Left lobe of liver (tissue), 2 donors: Measurements from ENCODE around the gene CCSER2. TPM values are rescaled to one million over a fixed set of nuclear protein-coding genes. Genes with fewer than 3 reads are reported as not detected.
"Not testable (repeated sequence)": the region's sequence is repeated elsewhere in the genome, so short reads cannot be mapped to it uniquely, and the experiment has no call there.

ENCODE experiments used
- ATAC-seq: fragments of 200-7000 bp; cut with Tn5 transposase; one replicate; pipeline ENCODE4 v1.9.1; 2020; ENCODE audit warnings: mild to moderate bottlenecking, moderate library complexity
- DNase-seq: peaks from one replicate; pipeline ENCODE4 v3.0.0-alpha.2; 2020; ENCODE audit warnings: low spot score
- total RNA-seq: library from RNA; stranded (reverse); gene quantifications from one replicate; pipeline ENCODE4 v1.2.1, GENCODE V29; 2021
- donor health status: DM: no; HTN: no; CAD: no; lungs with moderate emphysema.
- donor health status: DM: no; HTN: yes; CAD: no.

Gene CCSER2
- total RNA-seq, 1 donor from 2014 or later: 13.9 TPM

DNA sequence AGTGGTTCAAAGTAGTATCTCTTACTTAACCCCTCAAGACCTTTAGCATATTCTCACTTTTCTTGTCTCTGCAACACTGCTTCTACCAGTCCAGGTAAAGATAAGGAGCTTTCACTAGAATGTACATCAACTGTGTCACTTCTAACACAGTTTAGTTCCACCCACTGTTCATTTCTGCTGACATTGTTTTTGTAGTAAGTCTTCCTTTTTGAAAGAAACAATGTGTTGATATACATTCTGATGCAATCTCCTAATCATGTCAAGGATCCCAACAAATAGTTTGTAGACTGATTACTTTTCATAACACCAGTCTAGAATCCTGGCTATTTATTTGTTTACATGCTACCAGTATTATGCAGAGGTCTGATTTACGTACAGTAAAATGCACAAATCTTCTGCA lies 47.5 kb downstream of the CCSER2 start:
- no peak for ATAC-seq
- no peak for DNase-seq

DNA sequence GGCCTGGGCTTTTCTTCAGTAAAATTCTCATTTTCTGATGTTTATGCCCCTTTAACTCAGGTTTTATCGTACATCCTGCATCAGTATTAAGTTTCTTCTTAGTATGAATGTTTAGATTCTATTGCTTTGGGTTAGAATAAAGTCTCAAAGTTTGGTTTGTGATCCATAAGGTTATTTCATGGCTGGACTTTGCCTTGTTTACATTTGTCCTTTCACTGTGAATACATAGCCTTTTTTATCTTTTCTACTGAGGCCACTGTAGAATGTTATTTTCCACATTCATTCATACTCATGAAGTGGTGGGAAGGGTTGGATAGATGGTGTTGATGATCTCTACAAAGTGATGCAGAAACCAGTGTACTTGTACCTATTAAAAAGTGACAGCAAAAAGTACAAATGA lies 59.8 kb downstream of the CCSER2 start:
- no peak for ATAC-seq
- no peak for DNase-seq

DNA sequence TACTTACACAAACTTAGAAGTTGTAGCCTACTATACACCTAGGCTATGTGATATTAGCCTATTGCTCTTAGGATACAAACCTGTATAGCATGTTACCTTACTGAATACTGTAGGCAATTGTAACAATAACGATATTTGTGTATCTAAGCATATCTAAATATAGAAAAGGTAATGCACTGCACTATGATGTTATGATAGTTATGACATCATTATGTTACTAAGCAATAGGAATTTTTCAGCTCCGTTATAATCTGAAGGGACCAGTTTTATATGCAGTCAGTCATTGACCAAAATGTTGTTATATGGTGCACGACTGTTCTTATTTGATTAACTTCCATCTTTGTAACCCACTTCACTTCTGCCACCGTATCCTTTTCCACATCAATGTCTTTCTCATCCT lies 62.0 kb downstream of the CCSER2 start:
- ATAC-seq (no peak), DNase-seq (no peak)

DNA sequence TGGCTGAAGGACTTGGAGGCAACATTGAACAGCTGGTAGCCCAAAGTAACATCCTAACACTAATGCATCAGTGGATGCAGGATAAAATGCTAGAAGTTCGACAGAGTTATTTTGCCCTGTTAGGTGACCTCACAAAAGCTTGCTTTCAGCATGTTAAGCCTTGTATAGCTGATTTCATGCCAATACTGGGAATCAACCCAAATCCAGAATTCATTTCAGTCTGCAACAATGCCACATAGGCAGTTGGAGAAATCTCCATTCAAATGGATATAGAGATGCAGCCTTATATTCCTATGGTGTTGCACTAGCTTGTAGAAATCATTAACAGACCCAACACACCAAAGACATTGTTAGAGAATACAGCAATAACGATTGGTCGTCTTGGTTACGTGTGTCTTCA lies 62.9 kb downstream of the CCSER2 start:
- no peak for DNase-seq
- ATAC-seq: no peak

DNA sequence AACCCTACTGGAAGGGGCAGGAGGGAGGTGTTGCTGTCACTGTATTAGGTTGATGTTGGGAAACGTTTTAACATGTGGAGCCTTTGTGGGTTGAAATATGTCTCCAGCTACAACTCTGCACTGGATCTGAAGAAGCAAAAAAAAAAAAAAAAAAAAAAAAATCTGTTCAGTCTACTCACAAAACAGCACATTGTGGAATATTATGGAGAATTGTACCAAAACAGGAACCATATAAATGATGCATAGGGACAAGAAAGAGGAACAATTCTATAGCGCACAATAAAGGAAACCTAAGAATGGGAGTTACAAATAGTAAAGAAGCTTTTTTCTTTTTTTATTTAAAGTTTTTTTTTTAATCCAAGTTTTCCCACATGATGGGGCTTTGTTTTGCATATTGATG lies 63.8 kb downstream of the CCSER2 start:
- DNase-seq: no peak
- no peak for ATAC-seq

DNA sequence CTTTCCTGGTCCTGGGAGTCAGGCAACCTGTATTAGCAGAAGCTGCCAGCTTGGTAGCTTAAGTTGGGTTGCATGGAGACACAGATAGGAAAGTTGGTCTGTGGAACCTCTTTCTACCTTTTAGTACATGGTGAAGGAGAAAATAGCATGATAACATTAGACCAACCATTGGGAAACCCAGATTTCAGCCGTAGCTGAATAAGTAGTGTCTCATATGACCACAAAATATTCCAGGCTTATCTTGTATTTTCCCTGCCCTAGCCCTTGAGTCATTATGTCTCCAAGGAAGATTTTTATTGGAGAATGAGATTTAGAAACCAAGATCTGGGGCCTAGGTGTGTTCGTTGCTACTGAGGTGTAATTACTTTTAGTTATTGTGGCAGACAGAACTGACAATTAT lies 67.2 kb downstream of the CCSER2 start:
- no peak for ATAC-seq
- no peak for DNase-seq

- no peak for DNase-seq
- ATAC-seq: no peak
These were observed 69.4 kb downstream of the CCSER2 start for GRCh38 chr10:84397735-84398144.

DNA sequence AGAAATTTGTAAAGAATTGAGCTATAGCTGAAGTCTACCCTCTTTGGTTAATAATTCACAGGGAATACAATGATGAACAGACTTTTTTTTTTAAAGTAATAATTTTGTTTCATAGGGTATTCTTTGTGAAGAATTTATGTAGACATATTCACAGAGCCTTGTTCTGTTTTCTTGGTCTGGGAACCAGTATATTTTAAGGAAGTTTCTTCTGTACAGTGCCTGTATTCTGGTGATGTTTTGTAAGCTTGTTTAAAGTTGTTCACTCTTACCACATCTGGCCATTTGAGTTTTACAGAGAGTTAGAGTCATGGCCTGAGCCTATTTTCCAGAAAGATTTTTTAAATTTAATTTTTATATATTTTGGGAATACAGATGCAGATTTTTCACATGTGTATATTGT lies 70.3 kb downstream of the CCSER2 start:
- no peak for ATAC-seq
- no peak for DNase-seq

DNA sequence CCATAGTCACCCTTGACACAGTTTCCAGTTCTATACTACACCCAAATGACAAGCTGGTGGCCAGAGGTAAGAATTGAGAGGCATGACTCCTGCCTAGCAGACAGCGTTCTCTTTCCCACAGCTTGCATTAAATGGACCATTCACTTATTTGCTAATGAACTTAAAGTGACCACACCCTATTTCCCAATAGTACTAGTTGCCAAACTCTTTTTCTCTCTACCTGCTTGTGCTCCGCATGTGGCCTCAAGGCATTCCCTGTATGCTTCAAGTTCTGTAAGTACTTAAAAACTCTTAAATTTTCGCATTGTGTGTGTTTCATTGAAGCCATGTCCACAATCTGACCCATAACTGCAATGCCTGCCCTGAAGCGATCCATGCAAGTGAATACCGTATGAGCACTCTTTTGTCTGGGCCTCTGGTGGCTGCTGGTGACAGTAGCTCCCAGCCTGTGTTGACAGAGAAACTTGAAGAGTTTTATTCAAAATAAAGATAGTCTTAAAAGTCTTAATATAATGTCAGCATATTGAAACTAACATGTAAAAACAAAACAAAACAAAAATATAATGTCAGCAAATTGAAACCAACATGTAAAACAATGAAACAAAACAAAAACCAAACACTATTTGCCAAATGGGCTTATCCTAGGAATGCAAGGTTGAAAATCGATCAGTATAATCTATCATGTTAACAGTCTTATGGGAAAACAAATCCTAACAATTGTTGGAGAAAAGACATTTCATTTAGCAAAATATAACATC lies 73.6 kb downstream of the CCSER2 start:
- ATAC-seq (peak; percentile 46), DNase-seq (no peak)

DNA sequence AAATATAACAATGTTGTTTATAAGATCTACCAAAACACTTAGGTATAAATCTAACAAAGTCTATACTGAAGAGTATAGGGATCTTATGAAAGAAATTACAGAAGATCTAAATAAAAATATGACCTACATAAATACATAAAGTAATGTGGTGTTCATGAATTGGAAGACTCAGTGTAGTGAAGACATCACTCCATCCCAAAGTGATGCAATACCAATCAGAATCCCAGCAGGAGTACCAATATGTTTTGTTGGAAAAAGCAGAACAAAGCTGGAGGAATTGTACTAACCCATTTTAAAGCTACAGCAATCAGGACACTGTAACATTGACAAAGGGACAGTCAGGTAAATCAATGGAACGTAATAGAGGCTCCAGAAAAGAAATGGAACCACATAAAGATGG lies 76.4 kb downstream of the CCSER2 start:
- no peak for DNase-seq
- no peak for ATAC-seq

- ATAC-seq (no peak), DNase-seq (no peak)
These were observed 77.3 kb downstream of the CCSER2 start for GRCh38 chr10:84405662-84406061.

- DNase-seq: no peak
- no peak for ATAC-seq
These were observed 78.2 kb downstream of the CCSER2 start for GRCh38 chr10:84406561-84406960.

- ATAC-seq (no peak), DNase-seq (no peak)
These were observed 79.1 kb downstream of the CCSER2 start for GRCh38 chr10:84407388-84408049.

DNA sequence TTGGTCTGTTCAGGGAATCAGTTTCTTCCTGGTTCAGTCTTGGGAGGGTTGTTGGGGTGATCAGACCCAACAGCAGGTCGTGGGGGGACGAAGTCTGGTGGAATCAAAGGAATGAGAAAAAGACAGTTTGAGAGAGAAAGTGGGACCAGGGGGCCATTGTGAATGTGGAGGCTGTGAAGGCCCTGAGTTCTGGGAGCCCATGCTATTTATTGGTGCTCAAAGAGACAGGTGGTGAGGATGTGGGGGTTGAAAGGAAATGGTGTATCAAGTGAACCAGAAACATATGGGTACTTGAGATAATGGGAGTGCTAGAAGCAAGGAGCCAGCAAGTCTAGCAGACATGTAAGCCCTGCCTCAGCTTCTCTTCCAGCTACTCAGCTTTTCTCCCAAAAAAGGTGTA lies 84.1 kb downstream of the CCSER2 start:
- no peak for DNase-seq
- no peak for ATAC-seq

- DNase-seq, ATAC-seq: not testable (repeated sequence)
These were observed 85.7 kb downstream of the CCSER2 start for GRCh38 chr10:84414110-84414509.

DNA sequence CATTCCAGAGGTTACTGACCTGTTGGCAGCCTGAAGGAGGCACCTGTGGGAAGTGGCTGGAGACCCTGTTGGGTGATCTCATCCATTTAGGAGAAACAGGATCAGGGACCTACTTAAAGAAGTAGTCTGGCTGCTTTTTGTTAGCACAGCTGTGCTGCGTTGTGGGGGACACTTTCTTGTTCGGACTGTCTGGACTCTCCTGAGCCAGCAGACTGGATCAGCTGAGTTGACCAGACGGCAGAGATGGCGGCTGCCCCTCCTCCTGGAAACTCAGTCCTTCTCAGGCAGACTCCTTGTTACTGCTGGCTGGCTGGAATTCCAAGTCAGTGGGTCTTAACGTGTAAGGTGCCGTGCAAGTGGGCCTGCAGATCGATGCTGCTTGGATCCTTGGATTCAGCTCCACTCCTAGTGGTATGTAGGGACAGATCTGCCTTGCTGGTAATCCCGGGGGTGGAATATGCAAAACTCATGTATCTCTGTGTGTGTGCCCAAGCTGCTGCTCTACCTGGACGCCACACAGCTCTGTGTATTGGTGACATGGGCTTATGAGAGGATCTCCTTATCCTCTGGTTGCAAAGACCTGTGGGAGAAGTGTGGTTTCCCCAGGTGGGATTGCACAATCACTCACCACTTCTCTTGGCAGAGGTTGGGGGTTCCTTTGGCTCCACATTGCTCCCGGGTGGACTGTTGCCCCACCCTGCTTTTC lies 87.3 kb downstream of the CCSER2 start:
- DNase-seq (peak; percentile 71), ATAC-seq (peak; percentile 96)

GRCh38 chr10:84416245-84416555 lies 87.8 kb downstream of the CCSER2 start:
- DNase-seq: no peak
- no peak for ATAC-seq

GRCh38 chr10:84423719-84424118 lies 95.3 kb downstream of the CCSER2 start:
- ATAC-seq (no peak), DNase-seq (no peak)

DNA sequence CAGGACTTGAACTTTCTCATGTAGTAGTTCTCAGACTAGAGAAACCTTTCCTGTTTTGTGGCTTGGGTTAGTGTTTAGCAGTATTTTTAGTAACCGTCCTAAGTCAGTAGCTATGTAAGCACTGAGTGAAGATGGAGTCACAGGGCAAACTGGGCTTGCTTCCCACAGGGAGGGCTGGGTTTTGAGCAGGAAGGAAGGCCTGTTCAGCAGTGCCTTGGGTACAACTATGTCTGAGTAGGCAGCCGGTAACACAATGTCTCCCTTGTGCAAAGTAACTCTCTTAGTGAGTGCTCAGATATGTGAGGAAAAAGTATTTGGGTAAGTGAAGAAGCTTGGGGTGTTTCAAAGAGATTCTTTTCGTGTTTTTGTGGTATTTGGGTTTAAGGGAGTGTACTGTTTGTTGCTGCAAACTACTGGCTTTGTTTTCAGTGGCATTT lies 96.4 kb downstream of the CCSER2 start:
- DNase-seq: no peak
- peak; percentile 76 for ATAC-seq

DNA sequence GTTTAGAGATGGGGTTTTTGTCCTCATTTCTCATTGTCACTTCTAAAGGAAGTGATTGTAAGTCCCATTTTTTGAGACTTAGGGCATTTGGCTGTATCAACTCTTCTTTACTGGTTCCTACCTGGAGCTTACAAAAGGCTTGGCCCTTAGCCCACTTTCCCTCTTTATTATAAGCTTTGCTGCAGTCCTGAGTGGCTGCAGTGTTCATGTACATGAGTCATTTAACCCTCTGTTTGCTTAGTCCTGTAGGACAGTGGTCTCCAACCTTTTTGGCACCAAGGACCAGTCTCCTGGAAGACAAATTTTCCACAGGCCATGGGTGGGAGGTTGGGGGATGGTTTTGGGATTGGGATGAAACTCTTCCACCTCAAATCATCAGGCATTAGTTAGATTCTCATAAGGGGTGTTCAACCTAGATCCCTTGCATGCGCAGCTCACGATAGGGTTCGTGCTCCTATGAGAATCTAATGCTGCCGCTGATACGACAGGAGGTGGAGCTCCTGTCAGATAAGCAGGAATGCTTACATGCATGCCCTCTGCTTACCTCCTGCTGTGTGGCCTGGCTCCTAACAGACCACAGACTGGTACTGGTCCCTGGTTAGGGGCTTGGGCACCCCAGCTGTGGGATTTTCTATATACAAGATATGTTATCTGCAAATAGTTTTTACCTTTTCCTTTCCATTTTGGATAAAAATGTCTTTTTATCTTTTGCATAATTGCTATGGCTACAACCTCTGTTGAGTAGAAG lies 99.7 kb downstream of the CCSER2 start:
- ATAC-seq (no peak), DNase-seq (no peak)

DNA sequence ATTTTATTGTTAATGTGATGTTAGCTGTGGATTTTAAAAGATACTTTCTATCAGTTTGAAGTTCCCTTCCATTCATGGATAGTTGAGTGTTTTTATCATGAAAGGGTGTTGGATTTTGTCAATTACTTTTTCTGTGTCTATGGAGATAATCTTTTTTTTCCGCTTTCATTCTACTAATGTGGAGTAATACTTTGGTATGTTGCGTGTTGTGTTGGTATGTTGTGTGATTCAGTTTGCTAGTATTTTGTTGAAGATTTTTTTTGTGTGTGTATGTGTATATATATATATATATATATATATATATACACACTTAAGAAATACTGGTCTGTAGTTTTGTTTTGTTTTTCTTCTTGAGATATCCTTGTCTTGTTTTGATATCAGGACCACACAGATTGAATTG lies 100.3 kb downstream of the CCSER2 start:
- ATAC-seq (no peak), DNase-seq (no peak)
